Epithelial cell of alveolus of lung (primary cell): ENCODE measurements around the gene C18orf32. TPM values are rescaled to one million over a fixed set of nuclear protein-coding genes. Genes with fewer than 3 reads are reported as not detected.

ENCODE experiments used
- total RNA-seq: library from RNA; depleted of rRNA; stranded (reverse); fragments of >200 nt; gene quantifications from 2 replicates; pipeline ENCODE4 v1.2.1, GENCODE V29; 2015

The C18orf32 gene
- 22.0 and 39.6 TPM in 2 replicates for total RNA-seq

GRCh38 chr18:49486953-49487710, at the start of gene C18orf32:
Gene C18orf32, minus strand, starts transcription at chr18:49487234. Its CDS starts 3,486 bp downstream, at chr18:49483748.

DNA sequence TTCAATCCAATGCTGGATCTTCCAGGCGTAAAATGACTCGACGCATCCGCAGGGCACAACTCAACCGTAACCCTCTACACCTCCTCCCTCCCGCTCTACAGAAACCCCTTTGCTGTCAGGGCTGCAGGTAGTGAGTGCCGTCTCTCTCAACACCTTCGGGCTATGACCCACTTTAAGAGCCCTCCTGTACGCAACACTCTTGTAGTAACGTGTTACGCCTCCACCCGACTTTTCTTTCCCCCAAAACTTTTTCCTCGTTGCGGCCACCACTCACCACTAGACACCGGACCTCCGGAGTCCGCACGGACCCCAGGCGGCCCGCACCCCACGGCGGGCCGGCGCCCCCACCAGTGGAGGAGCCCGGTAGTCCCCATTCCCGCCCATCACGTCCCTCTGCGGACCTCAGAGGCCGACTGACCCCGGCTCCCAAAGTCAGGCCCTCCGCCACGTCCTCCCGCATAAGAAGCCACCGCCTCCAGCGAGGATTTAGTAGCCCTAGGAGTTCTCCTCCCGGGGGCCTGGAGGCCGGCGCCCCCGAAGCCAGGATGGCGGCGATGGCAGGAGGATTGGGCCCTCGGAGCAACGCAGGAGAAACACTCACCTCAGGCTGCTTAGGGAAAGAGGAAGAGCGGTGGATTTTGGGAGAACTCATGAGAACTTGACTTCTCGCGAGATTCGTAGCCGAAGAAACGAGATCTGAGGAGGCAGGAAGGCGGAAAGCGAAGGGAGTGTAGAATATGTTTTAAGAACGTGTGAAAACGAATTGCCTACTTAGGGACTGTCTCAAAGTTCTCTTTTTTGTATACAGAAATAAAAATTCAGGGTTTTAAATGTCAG, 5.0 kb upstream of the C18orf32 start, which contains the start of gene RPL17:
TSS of gene RPL17 (minus strand) at position 609 of the 837 bp plus-strand sequence.

Other genes with a start within 250 kb of the C18orf32 start
- gene DYM, start 26.6 kb downstream of the C18orf32 start, total RNA-seq, result 41.5 and 47.1 TPM in 2 replicates
- gene RPL17, start 5.2 kb upstream of the C18orf32 start, total RNA-seq, result 2,491 and 2,557 TPM in 2 replicates
- 2.5 and 58.8 TPM in 2 replicates for gene LIPG, start 74.8 kb upstream of the C18orf32 start, total RNA-seq